Stimulated activated CD4-positive, alpha-beta T cell treated with anti-CD3 and anti-CD28 coated beads, Interleukin-4, amount 100 ng/mL, for 48 hours (primary cell): ENCODE measurements around the gene ACTR3C.
"Not testable (repeated sequence)": the region's sequence is repeated elsewhere in the genome, so short reads cannot be mapped to it uniquely, and the experiment has no call there.

ENCODE experiments used
- DNase-seq, 2 donors: peaks; one replicate each; pipeline ENCODE4 v3.0.0-alpha.2; 2020; ENCODE audit warnings: low read depth in 2 of 2

Gene ACTR3C

DNA sequence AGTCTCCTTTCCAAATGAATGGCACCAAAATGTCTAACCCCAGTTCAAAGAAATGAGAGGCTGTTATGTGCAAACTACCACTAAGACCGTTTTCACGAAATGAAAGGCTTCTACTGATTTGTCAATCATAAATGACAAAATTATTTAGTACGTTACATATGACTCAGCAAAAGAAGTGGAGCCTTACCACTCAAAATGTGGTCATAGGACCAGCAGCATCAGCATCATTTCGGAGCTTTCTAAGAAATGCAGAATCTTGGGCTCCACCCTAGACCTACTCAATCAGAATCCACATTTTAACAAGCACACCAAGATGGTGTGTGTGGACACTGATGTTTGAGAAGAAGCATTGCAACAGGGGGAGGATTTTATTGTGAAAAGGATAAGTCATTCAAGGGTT, 120.5 kb downstream of the ACTR3C start:
- not testable (repeated sequence) for DNase-seq
